ENCODE measurements around the gene NRP2.

NRP2 gene

GRCh38 chr2:205700331-205701132, 18.2 kb downstream of the NRP2 start:
- Histone ChIP-seq H3K9me2 (replicated peaks; ENCODE audit: control insufficient read depth, low read length) (no peaks in the 10 kb centered on the region), H3K79me2 (ENCODE audit: control insufficient read depth, low read length) (no peaks in the 10 kb centered on the region), H3K9me3 (ENCODE audit: control insufficient read depth, insufficient read depth, low read length) (no peaks in the 10 kb centered on the region), H3K4me1 (ENCODE audit: control insufficient read depth, low read length) (peaks cover 37% of the 10 kb centered on the region), H3K4me2 (ENCODE audit: low read length) (peak overlapping the region; percentile 67), H3K27me3 (ENCODE audit: control insufficient read depth, low read length) (no peaks in the 10 kb centered on the region), H3K4me3 (ENCODE audit: low read length) (peak overlapping the region; percentile 48), H3K27ac (ENCODE audit: low read depth, low read length) (peak overlapping the region; percentile 42), H3K36me3 (ENCODE audit: control insufficient read depth, low read length) (no peaks in the 10 kb centered on the region), H3F3A (ENCODE audit: control insufficient read depth, insufficient read depth) (no peaks in the 10 kb centered on the region), H4K20me1 (ENCODE audit: control insufficient read depth, insufficient read depth, low read depth, low read length) (no peaks in the 10 kb centered on the region)
- TF ChIP-seq CTCF (IDR thresholded peaks at IDR 0.05; ENCODE audit: low read depth, low read length, poor library complexity, severe bottlenecking) (no peak), EZH2phosphoT487 (IDR thresholded peaks at IDR 0.05; ENCODE audit: borderline replicate concordance, low read length) (no peak)

GRCh38 chr2:205701509-205701908, 19.2 kb downstream of the NRP2 start:
- H3K36me3 ChIP-seq (ENCODE audit: control insufficient read depth, low read length) = no peaks in the 10 kb centered on the region
- H3K27me3 ChIP-seq (ENCODE audit: control insufficient read depth, low read length) = no peaks in the 10 kb centered on the region
- H3K4me2 ChIP-seq (ENCODE audit: low read length) = no peak overlapping the region
- H4K20me1 ChIP-seq (ENCODE audit: control insufficient read depth, insufficient read depth, low read depth, low read length) = no peaks in the 10 kb centered on the region
- H3K4me3 ChIP-seq (ENCODE audit: low read length) = no peak overlapping the region
- no peaks in the 10 kb centered on the region for H3K9me3 ChIP-seq (ENCODE audit: control insufficient read depth, insufficient read depth, low read length)
- H3K4me1 ChIP-seq (ENCODE audit: control insufficient read depth, low read length) = peaks cover 46% of the 10 kb centered on the region
- H3K27ac ChIP-seq (ENCODE audit: low read depth, low read length) = no peak overlapping the region
- no peaks in the 10 kb centered on the region for H3K79me2 ChIP-seq (ENCODE audit: control insufficient read depth, low read length)
- peaks cover 7% of the 10 kb centered on the region for H3F3A ChIP-seq (ENCODE audit: control insufficient read depth, insufficient read depth)
- TF ChIP-seq CTCF (IDR thresholded peaks at IDR 0.05; ENCODE audit: low read depth, low read length, poor library complexity, severe bottlenecking) (no peak), EZH2phosphoT487 (IDR thresholded peaks at IDR 0.05; ENCODE audit: borderline replicate concordance, low read length) (no peak)
- no peaks in the 10 kb centered on the region for H3K9me2 ChIP-seq (replicated peaks; ENCODE audit: control insufficient read depth, low read length)

GRCh38 chr2:205702576-205702975, 20.3 kb downstream of the NRP2 start:
- Histone ChIP-seq H3K36me3 (ENCODE audit: control insufficient read depth, low read length) (no peaks in the 10 kb centered on the region), H3K27ac (ENCODE audit: low read depth, low read length) (no peak overlapping the region), H3K9me2 (replicated peaks; ENCODE audit: control insufficient read depth, low read length) (no peaks in the 10 kb centered on the region), H3K4me2 (ENCODE audit: low read length) (no peak overlapping the region), H4K20me1 (ENCODE audit: control insufficient read depth, insufficient read depth, low read depth, low read length) (no peaks in the 10 kb centered on the region), H3K4me3 (ENCODE audit: low read length) (no peak overlapping the region), H3K9me3 (ENCODE audit: control insufficient read depth, insufficient read depth, low read length) (no peaks in the 10 kb centered on the region), H3K27me3 (ENCODE audit: control insufficient read depth, low read length) (no peaks in the 10 kb centered on the region), H3K4me1 (ENCODE audit: control insufficient read depth, low read length) (peaks cover 57% of the 10 kb centered on the region), H3K79me2 (ENCODE audit: control insufficient read depth, low read length) (no peaks in the 10 kb centered on the region), H3F3A (ENCODE audit: control insufficient read depth, insufficient read depth) (peaks cover 9% of the 10 kb centered on the region)
- no peak for TF ChIP-seq CTCF (IDR thresholded peaks at IDR 0.05; ENCODE audit: low read depth, low read length, poor library complexity, severe bottlenecking)
- no peak for TF ChIP-seq EZH2phosphoT487 (IDR thresholded peaks at IDR 0.05; ENCODE audit: borderline replicate concordance, low read length)

Measured in DOHH2 (cell line).